ENCODE data around the gene FOS.
"Not testable (repeated sequence)": the region's sequence is repeated elsewhere in the genome, so short reads cannot be mapped to it uniquely, and the experiment has no call there.

Gene FOS

DNA sequence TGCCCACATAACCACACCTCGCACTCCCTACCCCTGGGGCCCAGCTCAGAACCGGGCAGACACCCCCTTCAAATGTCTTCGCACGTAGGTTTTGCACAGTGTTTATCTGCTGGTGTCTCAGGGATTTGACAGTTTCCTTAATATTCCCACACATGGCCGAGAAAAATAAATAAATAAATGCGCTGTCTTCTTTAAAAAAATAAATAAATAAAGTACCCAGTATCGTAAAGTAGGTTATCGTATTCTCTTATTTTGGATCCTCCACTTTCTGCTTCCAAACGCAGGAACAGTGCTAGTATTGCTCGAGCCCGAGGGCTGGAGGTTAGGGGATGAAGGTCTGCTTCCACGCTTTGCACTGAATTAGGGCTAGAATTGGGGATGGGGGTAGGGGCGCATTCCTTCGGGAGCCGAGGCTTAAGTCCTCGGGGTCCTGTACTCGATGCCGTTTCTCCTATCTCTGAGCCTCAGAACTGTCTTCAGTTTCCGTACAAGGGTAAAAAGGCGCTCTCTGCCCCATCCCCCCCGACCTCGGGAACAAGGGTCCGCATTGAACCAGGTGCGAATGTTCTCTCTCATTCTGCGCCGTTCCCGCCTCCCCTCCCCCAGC is 710 bp upstream of the FOS start:
- no peak for DNase-seq

- DNase-seq = no peak
These were observed 630 bp downstream of the FOS start for GRCh38 chr14:75279153-75279762.

DNA sequence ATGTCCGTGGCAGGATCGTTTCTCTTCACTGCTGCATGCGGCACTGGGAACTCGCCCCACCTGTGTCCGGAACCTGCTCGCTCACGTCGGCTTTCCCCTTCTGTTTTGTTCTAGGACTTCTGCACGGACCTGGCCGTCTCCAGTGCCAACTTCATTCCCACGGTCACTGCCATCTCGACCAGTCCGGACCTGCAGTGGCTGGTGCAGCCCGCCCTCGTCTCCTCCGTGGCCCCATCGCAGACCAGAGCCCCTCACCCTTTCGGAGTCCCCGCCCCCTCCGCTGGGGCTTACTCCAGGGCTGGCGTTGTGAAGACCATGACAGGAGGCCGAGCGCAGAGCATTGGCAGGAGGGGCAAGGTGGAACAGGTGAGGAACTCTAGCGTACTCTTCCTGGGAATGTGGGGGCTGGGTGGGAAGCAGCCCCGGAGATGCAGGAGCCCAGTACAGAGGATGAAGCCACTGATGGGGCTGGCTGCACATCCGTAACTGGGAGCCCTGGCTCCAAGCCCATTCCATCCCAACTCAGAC is 1.2 kb downstream of the FOS start:
- no peak for DNase-seq

GRCh38 chr14:75280291-75280830 is 1.7 kb downstream of the FOS start:
- no peak for DNase-seq

- DNase-seq = no peak
These were observed 2.4 kb downstream of the FOS start for GRCh38 chr14:75280831-75281653.

DNA sequence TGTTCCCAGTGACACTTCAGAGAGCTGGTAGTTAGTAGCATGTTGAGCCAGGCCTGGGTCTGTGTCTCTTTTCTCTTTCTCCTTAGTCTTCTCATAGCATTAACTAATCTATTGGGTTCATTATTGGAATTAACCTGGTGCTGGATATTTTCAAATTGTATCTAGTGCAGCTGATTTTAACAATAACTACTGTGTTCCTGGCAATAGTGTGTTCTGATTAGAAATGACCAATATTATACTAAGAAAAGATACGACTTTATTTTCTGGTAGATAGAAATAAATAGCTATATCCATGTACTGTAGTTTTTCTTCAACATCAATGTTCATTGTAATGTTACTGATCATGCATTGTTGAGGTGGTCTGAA is 3.0 kb downstream of the FOS start:
- no peak for DNase-seq

GRCh38 chr14:75282170-75282554 is 3.5 kb downstream of the FOS start:
- DNase-seq = no peak

DNA sequence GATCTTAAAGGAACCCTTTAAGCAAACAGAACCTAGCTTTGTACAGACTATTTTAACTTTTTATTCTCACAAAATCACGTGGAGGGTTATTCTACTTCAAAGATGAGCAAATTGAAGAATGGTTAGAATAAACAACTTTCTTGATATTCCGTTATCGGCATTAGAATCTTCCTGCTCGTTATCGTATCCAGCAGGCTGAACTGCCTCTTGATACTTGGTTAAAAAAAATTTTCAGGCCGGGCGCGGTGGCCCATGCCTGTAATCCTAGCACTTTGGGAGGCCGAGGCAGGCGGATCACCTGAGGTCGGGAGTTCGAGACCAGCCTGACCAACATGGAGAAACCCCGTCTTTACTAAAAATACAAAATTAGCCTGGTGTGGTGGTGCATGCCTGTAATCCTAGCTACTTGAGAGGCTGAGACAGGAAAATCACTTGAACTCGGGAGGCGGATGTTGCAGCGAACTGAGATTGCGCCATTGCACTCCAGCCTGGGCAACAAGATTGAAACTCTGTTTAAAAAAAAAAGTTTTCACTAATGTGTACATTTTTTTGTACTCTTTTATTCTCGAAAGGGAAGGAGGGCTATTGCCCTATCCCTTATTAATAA is 4.0 kb downstream of the FOS start:
- not testable (repeated sequence) for DNase-seq

DNA sequence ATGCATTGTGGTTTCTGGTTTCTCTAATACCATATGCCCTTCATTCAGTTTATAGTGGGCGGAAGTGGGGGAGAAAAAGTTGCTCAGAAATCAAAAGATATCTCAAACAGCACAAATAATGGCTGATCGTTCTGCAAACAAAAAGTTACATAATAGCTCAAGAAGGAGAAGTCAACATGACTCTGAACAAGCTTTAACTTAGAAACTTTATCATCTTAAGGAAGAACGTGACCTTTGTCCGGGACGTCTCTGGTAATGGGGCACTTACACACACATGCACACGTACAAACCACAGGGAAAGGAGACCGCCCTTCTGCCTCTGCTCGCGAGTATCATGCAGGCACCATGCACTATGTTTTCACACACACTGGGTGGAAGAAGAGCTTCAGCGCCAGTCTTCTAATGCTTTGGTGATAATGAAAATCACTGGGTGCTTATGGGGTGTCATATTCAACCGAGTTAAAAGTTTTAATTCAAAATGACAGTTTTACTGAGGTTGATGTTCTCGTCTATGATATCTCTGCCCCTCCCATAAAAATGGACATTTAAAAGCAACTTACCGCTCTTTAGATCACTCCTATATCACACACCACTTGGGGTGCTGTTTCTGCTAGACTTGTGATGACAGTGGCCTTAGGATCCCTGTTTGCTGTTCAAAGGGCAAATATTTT is 4.7 kb downstream of the FOS start:
- DNase-seq = no peak

DNA sequence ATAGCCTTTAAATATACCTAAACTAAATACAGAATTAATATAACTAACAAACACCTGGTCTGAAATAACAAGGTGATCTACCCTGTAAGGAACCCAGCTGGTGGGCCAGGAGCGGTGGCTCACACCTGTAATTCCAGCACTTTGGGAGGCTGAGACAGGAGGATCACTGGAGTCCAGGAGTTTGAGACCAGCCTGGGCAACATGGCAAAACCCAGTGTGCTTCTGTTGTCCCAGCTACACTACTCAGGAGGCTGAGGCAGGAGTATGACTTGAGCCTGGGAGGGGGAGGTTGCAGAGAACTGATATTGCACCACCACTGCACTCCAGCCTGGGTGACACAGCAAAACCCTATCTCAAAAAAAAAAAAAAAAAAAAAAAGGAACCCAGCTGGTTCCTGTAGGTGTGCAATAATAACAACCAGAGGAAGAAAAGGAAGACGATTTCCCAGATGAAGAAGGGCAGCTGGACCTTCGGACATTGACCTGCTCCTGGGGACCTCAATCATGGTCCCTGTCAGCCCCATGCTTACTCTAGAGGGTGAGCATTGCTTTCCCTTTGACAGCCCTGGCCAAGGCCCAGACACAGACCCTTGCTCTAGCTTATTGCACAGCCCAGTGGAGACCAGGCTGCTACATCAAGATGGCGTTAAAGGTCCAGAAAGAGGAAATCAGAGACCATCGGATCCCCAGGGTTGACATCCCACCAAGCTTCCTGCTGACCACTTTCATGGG is 5.4 kb downstream of the FOS start:
- no peak for DNase-seq

- DNase-seq = no peak
These were observed 6.7 kb downstream of the FOS start for GRCh38 chr14:75285331-75285730.

GRCh38 chr14:75286313-75286712 is 7.7 kb downstream of the FOS start:
- no peak for DNase-seq

DNA sequence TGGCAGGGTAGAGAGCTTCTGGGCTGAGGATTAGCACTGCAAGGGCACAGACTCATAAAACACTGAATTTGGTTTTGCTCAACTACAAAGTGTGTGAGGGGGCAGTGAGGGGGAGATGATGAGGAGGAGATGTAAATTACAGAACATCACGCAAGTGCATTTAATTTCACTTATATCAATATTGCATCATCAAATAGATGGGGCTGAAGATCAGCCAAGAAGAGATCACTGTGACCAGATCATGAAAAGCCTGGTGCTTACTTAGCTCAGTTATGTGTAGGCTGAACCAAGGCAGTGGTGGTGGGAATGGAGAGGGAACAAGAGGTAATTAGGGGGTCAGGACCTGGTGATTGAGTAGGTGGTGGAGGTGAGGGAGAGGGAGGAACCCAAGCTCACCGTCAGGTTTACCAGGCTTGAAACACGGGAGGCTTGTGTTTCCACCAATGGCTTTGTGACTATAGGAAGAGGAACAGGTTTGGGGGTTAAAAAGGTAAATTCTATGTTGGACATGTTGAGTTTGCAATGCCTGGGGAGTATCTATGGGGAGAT is 11.3 kb downstream of the FOS start:
- no peak for DNase-seq

- no peak for DNase-seq
These were observed 12.2 kb downstream of the FOS start for GRCh38 chr14:75290851-75291250.

GRCh38 chr14:75291331-75291730 is 12.7 kb downstream of the FOS start:
- DNase-seq = no peak

DNA sequence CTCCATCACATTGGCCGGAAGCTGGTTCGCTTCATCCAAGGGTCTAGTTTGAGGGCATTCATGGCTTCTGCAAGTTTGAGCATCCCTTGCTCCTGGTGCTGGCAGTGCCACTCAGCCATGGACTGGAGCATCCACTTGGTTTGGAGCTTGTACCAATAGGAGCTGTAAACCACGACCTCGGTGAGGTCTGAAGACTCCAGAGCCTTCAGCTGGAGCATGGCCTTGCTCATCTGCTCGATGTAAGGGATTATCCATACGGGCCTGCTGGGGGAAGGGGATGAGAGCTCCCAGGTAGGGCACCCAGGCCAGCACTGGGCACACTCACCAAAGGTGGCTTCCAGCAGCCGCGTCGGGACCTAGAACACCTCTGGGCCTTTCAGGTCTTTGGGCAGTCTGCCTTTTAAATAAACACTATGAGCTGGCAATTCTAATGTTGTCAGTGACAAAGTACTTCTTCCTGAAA is 13.5 kb downstream of the FOS start:
- no peak for DNase-seq

DNA sequence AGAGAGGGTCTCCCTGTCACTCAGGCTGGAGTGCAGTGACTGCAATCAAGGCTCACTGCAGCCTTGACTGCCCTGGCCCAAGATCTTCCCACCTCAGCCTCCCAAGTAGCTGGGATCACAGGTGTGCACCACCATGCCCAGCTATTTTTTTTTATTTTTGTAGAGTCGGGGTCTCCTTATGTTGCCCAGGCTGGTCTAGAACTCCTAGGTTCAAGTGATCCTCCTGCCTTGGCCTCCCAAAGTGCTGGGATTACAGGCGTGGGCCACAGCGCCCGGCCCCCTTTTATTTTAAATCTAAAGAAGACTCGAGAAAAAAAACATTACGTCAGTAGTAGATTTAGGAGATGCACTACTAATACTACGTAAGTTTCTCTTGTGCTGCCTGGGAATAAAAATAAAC is 14.3 kb downstream of the FOS start:
- DNase-seq = no peak

- DNase-seq = peak; percentile 81
These were observed 15.5 kb downstream of the FOS start for GRCh38 chr14:75293920-75294648.

DNA sequence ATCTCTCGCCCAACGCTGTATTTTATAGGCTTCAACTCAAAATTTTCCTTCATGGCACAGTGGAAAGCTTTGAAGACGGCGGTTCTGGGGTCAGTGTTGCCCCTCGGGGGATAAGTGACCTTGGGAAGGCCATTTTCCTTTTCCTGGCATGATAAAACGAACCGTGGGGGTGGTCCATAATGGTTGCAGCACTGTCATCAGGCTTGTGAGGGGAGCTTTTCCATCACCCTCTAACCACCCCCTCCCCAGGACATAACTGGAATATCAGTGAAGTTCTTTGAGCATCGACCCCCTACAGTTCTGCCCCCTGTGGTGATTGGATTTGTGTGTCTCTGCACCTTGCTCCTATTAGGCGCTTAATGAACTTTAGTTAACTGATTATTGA is 16.0 kb downstream of the FOS start:
- no peak for DNase-seq

DNA sequence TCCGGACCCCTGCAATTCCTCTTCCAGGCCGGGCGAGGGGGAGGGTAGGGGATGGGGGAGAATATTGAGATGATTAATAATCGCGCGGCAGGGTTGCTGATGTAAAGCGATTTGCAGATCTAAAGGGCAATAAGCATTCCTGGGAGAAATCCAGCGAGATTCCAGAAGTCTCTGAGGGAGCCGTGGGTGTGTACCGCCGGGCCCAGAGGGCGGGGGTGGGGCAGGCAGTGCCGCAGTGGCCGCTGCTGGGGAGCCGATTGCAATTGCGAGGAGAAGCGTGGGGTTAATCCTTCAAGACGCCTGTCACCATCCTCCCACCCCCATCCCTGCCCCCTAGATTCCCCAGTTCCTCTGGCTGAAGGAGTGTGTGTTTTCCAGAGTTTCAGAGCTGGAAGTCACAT is 16.4 kb downstream of the FOS start:
- DNase-seq = no peak

Measured in DMS 273 treated with DMSO at 0.1 percent for 48 hours (cell line).